HEK293 (cell line): ENCODE results near the gene TIAM2.

Experiments used
- CTCF ChIA-PET: fragments of 350-600 bp; formaldehyde crosslinking; extraction: SDS; loops from one replicate; lab custom pipeline; 2021; ENCODE audit warnings: antibody characterized with exemption; lab: Yijun Ruan, JAX
- POLR2A ChIA-PET: fragments of 300-600 bp; formaldehyde crosslinking; extraction: SDS; loops from one replicate; lab custom pipeline; 2020; ENCODE audit warnings: antibody characterized with exemption, inconsistent platforms; lab: Yijun Ruan, JAX
- H3K27ac ChIP-seq: fragments of 200-500 bp; sonication (Bioruptor generic); 2 replicates; pipeline ENCODE4 v1.5.1; 2014; ENCODE audit warnings: low read depth, low read length, control low read depth, inconsistent platforms; ENCODE audit errors: extremely low read depth
- H3K36me3 ChIP-seq, 2 experiments: fragments of 200-500 bp in 1 of 2; sonication (Bioruptor generic) in 1 of 2; 1 replicate in 1 of 2; 2 replicates in 1 of 2; pipeline ENCODE4 v1.5.1; 2014 to 2017; ENCODE audit warnings: inconsistent platforms in 2 of 2, low read length in 2 of 2; ENCODE audit not compliant: control insufficient read depth in 2 of 2, insufficient read depth in 1 of 2
- H3K4me1 ChIP-seq: fragments of 200-500 bp; sonication (Bioruptor generic); 2 replicates; pipeline ENCODE4 v1.5.1; 2014; ENCODE audit warnings: mild to moderate bottlenecking, low read length, inconsistent platforms; ENCODE audit not compliant: control insufficient read depth, insufficient read depth
- H3K4me3 ChIP-seq: 2 replicates; pipeline ENCODE4 v1.5.1; 2011; ENCODE audit warnings: low read depth, mild to moderate bottlenecking, control low read depth, low read length, moderate library complexity
- H3K9me3 ChIP-seq: fragments of 200-500 bp; sonication (Bioruptor generic); 2 replicates; pipeline ENCODE4 v1.5.1; 2014; ENCODE audit warnings: low read depth, low read length, inconsistent platforms; ENCODE audit not compliant: control insufficient read depth, insufficient read depth
- ELK4 ChIP-seq: IDR thresholded peaks from 2 replicates; pipeline ENCODE4 v1.6.1; 2011; ENCODE audit warnings: mild to moderate bottlenecking, low read depth, low read length, borderline replicate concordance
- GLI2 ChIP-seq: fragments of 450-650 bp; formaldehyde crosslinking; IDR thresholded peaks from 2 replicates; pipeline ENCODE4; 2017; ENCODE audit warnings: missing biosample characterization, missing genetic modification characterization, low read depth, borderline replicate concordance
- IKZF3 ChIP-seq: fragments of 450-650 bp; IDR thresholded peaks from 2 replicates; pipeline ENCODE4 v1.5.0; 2018; ENCODE audit warnings: missing biosample characterization, mild to moderate bottlenecking, missing genetic modification characterization, moderate library complexity
- MYNN ChIP-seq: fragments of 450-650 bp; formaldehyde crosslinking; IDR thresholded peaks from 2 replicates; pipeline ENCODE4 v1.5.1; 2016; ENCODE audit warnings: missing biosample characterization, missing genetic modification characterization, borderline replicate concordance
- ZBTB48 ChIP-seq: fragments of 450-650 bp; formaldehyde crosslinking; IDR thresholded peaks from 2 replicates; pipeline ENCODE4 v1.5.1; 2016; ENCODE audit warnings: missing biosample characterization, missing genetic modification characterization
- ZFP37 ChIP-seq: fragments of 450-650 bp; formaldehyde crosslinking; IDR thresholded peaks from 2 replicates; pipeline ENCODE4 v1.5.1; 2016; ENCODE audit warnings: missing biosample characterization, missing genetic modification characterization
- ZNF112 ChIP-seq: fragments of 450-650 bp; formaldehyde crosslinking; IDR thresholded peaks from 2 replicates; pipeline ENCODE4 v1.5.0; 2017; ENCODE audit warnings: missing biosample characterization, missing genetic modification characterization
- ZNF114 ChIP-seq: fragments of 450-650 bp; formaldehyde crosslinking; IDR thresholded peaks from 2 replicates; pipeline ENCODE4 v1.5.0; 2017; ENCODE audit warnings: missing biosample characterization, missing genetic modification characterization
- ZNF223 ChIP-seq: fragments of 450-650 bp; formaldehyde crosslinking; IDR thresholded peaks from 2 replicates; pipeline ENCODE4 v1.5.1; 2016; ENCODE audit warnings: missing biosample characterization, missing genetic modification characterization
- ZNF366 ChIP-seq: fragments of 450-650 bp; formaldehyde crosslinking; conservative IDR thresholded peaks from 2 replicates; pipeline ENCODE4 v1.5.1; 2016; ENCODE audit warnings: missing biosample characterization, missing genetic modification characterization
- ZNF391 ChIP-seq: fragments of 450-650 bp; formaldehyde crosslinking; IDR thresholded peaks from 2 replicates; pipeline ENCODE4 v1.5.1; 2016; ENCODE audit warnings: low read depth, missing biosample characterization, missing genetic modification characterization, borderline replicate concordance
- ZNF473 ChIP-seq: fragments of 450-650 bp; formaldehyde crosslinking; IDR thresholded peaks from 2 replicates; pipeline ENCODE4 v1.5.1; 2017; ENCODE audit warnings: missing biosample characterization, missing genetic modification characterization
- ZNF48 ChIP-seq: fragments of 450-650 bp; formaldehyde crosslinking; IDR thresholded peaks from 2 replicates; pipeline ENCODE4 v1.5.1; 2016; ENCODE audit warnings: missing biosample characterization, missing genetic modification characterization
- ZNF518A ChIP-seq: fragments of 450-650 bp; formaldehyde crosslinking; conservative IDR thresholded peaks from 2 replicates; pipeline ENCODE4 v1.5.1; 2016; ENCODE audit warnings: low read depth, missing biosample characterization, missing genetic modification characterization
- ZNF580 ChIP-seq: fragments of 450-650 bp; formaldehyde crosslinking; IDR thresholded peaks from 2 replicates; pipeline ENCODE4 v1.5.1; 2016; ENCODE audit warnings: missing biosample characterization, missing genetic modification characterization
- ZNF600 ChIP-seq: fragments of 450-650 bp; formaldehyde crosslinking; IDR thresholded peaks from 2 replicates; pipeline ENCODE4 v1.5.1; 2016; ENCODE audit warnings: missing biosample characterization, missing genetic modification characterization
- ZNF707 ChIP-seq: fragments of 450-650 bp; formaldehyde crosslinking; IDR thresholded peaks from 2 replicates; pipeline ENCODE4 v1.5.1; 2016; ENCODE audit warnings: missing biosample characterization, missing genetic modification characterization
- ZNF785 ChIP-seq: fragments of 450-650 bp; formaldehyde crosslinking; IDR thresholded peaks from 2 replicates; pipeline ENCODE4 v1.5.1; 2016; ENCODE audit warnings: missing biosample characterization, missing genetic modification characterization
- ZNF791 ChIP-seq: fragments of 450-650 bp; formaldehyde crosslinking; IDR thresholded peaks from 2 replicates; pipeline ENCODE4 v1.5.1; 2016; ENCODE audit warnings: missing biosample characterization, missing genetic modification characterization
- ZXDB ChIP-seq: fragments of 450-650 bp; formaldehyde crosslinking; IDR thresholded peaks from 2 replicates; pipeline ENCODE4 v1.5.1; 2016; ENCODE audit warnings: missing biosample characterization, missing genetic modification characterization
- TF ChIP-seq, protein P1 (sequence below): fragments of 450-650 bp; formaldehyde crosslinking; IDR thresholded peaks from 2 replicates; pipeline ENCODE4 v1.5.1; 2017; ENCODE audit warnings: missing biosample characterization, missing genetic modification characterization
- TF ChIP-seq, protein P2 (sequence below): fragments of 450-650 bp; formaldehyde crosslinking; IDR thresholded peaks from 2 replicates; pipeline ENCODE4 v1.5.1; 2016; ENCODE audit warnings: missing biosample characterization, missing genetic modification characterization
- TF ChIP-seq, protein P3 (sequence below): fragments of 450-650 bp; formaldehyde crosslinking; IDR thresholded peaks from 2 replicates; pipeline ENCODE4 v1.5.1; 2017; ENCODE audit warnings: missing biosample characterization, missing genetic modification characterization
- TF ChIP-seq, protein P4 (sequence below): fragments of 450-650 bp; formaldehyde crosslinking; IDR thresholded peaks from 2 replicates; pipeline ENCODE4 v1.5.1; 2016; ENCODE audit warnings: missing biosample characterization, missing genetic modification characterization

The TIAM2 gene

GRCh38 chr6:155132617-155133016, 137.5 kb downstream of the TIAM2 start (continued):
- TF ChIP-seq ZNF580 (tag by site-specific recombination) (no peak), ZNF391 (no peak), ZNF518A (tag by site-specific recombination) (no peak), ZNF473 (no peak), GLI2 (no peak)
- TF ChIP-seq, protein P1, sequence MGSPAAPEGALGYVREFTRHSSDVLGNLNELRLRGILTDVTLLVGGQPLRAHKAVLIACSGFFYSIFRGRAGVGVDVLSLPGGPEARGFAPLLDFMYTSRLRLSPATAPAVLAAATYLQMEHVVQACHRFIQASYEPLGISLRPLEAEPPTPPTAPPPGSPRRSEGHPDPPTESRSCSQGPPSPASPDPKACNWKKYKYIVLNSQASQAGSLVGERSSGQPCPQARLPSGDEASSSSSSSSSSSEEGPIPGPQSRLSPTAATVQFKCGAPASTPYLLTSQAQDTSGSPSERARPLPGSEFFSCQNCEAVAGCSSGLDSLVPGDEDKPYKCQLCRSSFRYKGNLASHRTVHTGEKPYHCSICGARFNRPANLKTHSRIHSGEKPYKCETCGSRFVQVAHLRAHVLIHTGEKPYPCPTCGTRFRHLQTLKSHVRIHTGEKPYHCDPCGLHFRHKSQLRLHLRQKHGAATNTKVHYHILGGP = no peak
- TF ChIP-seq, protein P2, sequence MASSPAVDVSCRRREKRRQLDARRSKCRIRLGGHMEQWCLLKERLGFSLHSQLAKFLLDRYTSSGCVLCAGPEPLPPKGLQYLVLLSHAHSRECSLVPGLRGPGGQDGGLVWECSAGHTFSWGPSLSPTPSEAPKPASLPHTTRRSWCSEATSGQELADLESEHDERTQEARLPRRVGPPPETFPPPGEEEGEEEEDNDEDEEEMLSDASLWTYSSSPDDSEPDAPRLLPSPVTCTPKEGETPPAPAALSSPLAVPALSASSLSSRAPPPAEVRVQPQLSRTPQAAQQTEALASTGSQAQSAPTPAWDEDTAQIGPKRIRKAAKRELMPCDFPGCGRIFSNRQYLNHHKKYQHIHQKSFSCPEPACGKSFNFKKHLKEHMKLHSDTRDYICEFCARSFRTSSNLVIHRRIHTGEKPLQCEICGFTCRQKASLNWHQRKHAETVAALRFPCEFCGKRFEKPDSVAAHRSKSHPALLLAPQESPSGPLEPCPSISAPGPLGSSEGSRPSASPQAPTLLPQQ (tag by site-specific recombination) = no peak

DNA sequence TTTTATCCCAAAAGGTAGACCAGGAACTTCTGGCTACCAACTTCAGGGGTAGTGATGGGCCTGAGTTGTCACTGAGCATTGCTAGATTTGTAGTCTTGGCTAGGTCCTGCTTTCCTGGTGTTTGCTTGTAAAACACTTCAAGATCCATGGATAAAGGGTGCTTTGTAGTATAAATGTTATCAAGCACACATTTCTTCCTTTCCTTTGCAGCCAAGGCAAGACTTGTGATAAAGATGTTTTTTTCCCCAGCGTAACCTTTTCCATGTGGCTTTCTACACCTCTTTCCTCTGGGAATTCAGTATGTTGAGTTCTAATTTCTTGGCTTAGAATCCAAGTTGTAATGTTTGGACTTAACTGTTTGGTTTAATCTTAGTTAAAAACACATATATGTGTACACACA, 145.9 kb downstream of the TIAM2 start:
- ChIA-PET POLR2A (no interaction called here), CTCF (interaction anchor here (0.5 kb wide), 1 partner anchor 1947 kb away, joined by 5 read pairs; no protein-coding TSS in a partner anchor)
- H3K36me3 ChIP-seq = peaks cover 0 to 5% of the 10 kb centered on the region in 2 experiments; a peak in 2 of 3 replicates
- TF ChIP-seq ZNF785 (tag by site-specific recombination) = no peak
- no peak for TF ChIP-seq ZNF600 (tag by site-specific recombination)
- no peak for TF ChIP-seq ZNF223
- TF ChIP-seq ZNF114 (tag by site-specific recombination) = no peak
- no peak for TF ChIP-seq ZNF791 (tag by site-specific recombination)
- TF ChIP-seq, protein P2 (tag by site-specific recombination) = no peak
- no peak for TF ChIP-seq ZBTB48 (tag by site-specific recombination)
- no peak for TF ChIP-seq ZNF48 (tag by site-specific recombination)
- TF ChIP-seq ZNF366 (tag by site-specific recombination) = no peak
- TF ChIP-seq MYNN (tag by site-specific recombination) = no peak
- TF ChIP-seq ZXDB = no peak
- no peak for TF ChIP-seq ELK4
- no peak for TF ChIP-seq IKZF3 (tag by site-specific recombination)
- TF ChIP-seq, protein P3, sequence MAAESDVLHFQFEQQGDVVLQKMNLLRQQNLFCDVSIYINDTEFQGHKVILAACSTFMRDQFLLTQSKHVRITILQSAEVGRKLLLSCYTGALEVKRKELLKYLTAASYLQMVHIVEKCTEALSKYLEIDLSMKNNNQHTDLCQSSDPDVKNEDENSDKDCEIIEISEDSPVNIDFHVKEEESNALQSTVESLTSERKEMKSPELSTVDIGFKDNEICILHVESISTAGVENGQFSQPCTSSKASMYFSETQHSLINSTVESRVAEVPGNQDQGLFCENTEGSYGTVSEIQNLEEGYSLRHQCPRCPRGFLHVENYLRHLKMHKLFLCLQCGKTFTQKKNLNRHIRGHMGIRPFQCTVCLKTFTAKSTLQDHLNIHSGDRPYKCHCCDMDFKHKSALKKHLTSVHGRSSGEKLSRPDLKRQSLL (tag by site-specific recombination) = no peak
- TF ChIP-seq, protein P4, sequence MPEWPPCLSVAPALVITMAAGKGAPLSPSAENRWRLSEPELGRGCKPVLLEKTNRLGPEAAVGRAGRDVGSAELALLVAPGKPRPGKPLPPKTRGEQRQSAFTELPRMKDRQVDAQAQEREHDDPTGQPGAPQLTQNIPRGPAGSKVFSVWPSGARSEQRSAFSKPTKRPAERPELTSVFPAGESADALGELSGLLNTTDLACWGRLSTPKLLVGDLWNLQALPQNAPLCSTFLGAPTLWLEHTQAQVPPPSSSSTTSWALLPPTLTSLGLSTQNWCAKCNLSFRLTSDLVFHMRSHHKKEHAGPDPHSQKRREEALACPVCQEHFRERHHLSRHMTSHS (tag by site-specific recombination) = no peak
- no peak for TF ChIP-seq ZFP37
- no peak for TF ChIP-seq ZNF707 (tag by site-specific recombination)
- TF ChIP-seq ZNF580 (tag by site-specific recombination) = no peak
- no peak for TF ChIP-seq ZNF112 (tag by site-specific recombination)

More for the DNA sequence above, 145.9 kb downstream of the TIAM2 start:
- Histone ChIP-seq H3K4me3 (no peak overlapping the region), H3K4me1 (no peaks in the 10 kb centered on the region), H3K9me3 (no peaks in the 10 kb centered on the region), H3K27ac (no peak overlapping the region)
